Hepatocyte (in vitro differentiated cells): ENCODE results near the gene PTN. TPM values are rescaled to one million over a fixed set of nuclear protein-coding genes. Genes with fewer than 3 reads are reported as not detected.
A peak's percentile ranks its signal among the peaks of the same experiment; 100 is the strongest.

Source experiments
- DNase-seq: peaks from one replicate; pipeline ENCODE4 v3.0.0-alpha.2; 2016; ENCODE audit warnings: low spot score
- H2AFZ ChIP-seq: fragments of 200-600 bp; sonication (generic); 2 replicates; pipeline ENCODE4 v1.6.0; 2016; ENCODE audit warnings: antibody characterized with exemption, mild to moderate bottlenecking
- H3K27ac ChIP-seq: fragments of 200-600 bp; sonication (generic); 2 replicates; pipeline ENCODE4 v1.5.1; 2016; ENCODE audit warnings: mild to moderate bottlenecking
- H3K27me3 ChIP-seq: fragments of 200-600 bp; sonication (generic); 2 replicates; pipeline ENCODE4 v1.6.1; 2016
- H3K36me3 ChIP-seq: fragments of 200-600 bp; sonication (generic); replicated peaks from 2 replicates; pipeline ENCODE4 v1.5.1; 2016; ENCODE audit warnings: low read depth; ENCODE audit not compliant: insufficient read depth
- H3K4me1 ChIP-seq: fragments of 200-600 bp; sonication (generic); 2 replicates; pipeline ENCODE4 v1.5.1; 2016; ENCODE audit warnings: mild to moderate bottlenecking, moderate library complexity; ENCODE audit not compliant: insufficient read depth
- H3K4me2 ChIP-seq: fragments of 200-600 bp; sonication (generic); 2 replicates; pipeline ENCODE4 v1.6.0; 2016
- H3K4me3 ChIP-seq: fragments of 200-600 bp; sonication (generic); 2 replicates; pipeline ENCODE4 v1.5.1; 2016; ENCODE audit warnings: mild to moderate bottlenecking
- H3K79me2 ChIP-seq: fragments of 200-600 bp; sonication (generic); 2 replicates; pipeline ENCODE4 v1.6.0; 2017; ENCODE audit warnings: mild to moderate bottlenecking
- H3K9me2 ChIP-seq: fragments of 200-600 bp; sonication (generic); replicated peaks from 2 replicates; pipeline ENCODE4 v1.6.0; 2017; ENCODE audit warnings: mild to moderate bottlenecking; ENCODE audit not compliant: insufficient read depth
- H3K9me3 ChIP-seq: fragments of 200-600 bp; sonication (generic); 2 replicates; pipeline ENCODE4 v1.5.1; 2016; ENCODE audit warnings: low read depth, mild to moderate bottlenecking
- H4K20me1 ChIP-seq: fragments of 200-600 bp; sonication (generic); 2 replicates; pipeline ENCODE4 v1.6.0; 2016; ENCODE audit warnings: mild to moderate bottlenecking; ENCODE audit not compliant: insufficient read depth, poor library complexity, severe bottlenecking
- EZH2 ChIP-seq: fragments of 200-600 bp; sonication (generic); IDR thresholded peaks from 2 replicates; pipeline ENCODE4 v1.6.1; 2016; ENCODE audit warnings: antibody characterized with exemption, mild to moderate bottlenecking, borderline replicate concordance
- EZH2phosphoT487 ChIP-seq: fragments of 200-600 bp; sonication (generic); IDR thresholded peaks from one replicate; pipeline ENCODE4 v1.6.1; 2018; ENCODE audit warnings: antibody characterized with exemption, mild to moderate bottlenecking, low read depth, moderate library complexity; ENCODE audit not compliant: unreplicated experiment, severe bottlenecking
- WGBS: methylation state at CpG from one replicate; pipeline ENCODE4 v1.1.6; 2016; ENCODE audit warnings: low lambda C conversion rate; ENCODE audit errors: missing lambda C conversion rate; 5-methylcytosine and 5-hydroxymethylcytosine counted together
- polyA plus RNA-seq: library from polyadenylated mRNA; unstranded; fragments of >200 nt; fragmentation: Nextera tagmentation; extraction: Ambion mirVana; gene quantifications from 2 replicates; pipeline ENCODE4 v1.2.1, GENCODE V29; 2016
- total RNA-seq: library from RNA; depleted of rRNA; stranded (reverse); fragments of >200 nt; gene quantifications from 2 replicates; pipeline ENCODE4 v1.2.3, GENCODE V29; 2014
- TF ChIP-seq, protein P1 (sequence below): fragments of 200-600 bp; sonication (generic); IDR thresholded peaks from 2 replicates; pipeline ENCODE4 v1.5.1; 2016; ENCODE audit warnings: antibody characterized with exemption, mild to moderate bottlenecking; ENCODE audit not compliant: poor library complexity

The PTN gene
- total and polyA plus RNA-seq, 2 experiments from 2014 or later: 50.8 to 66.9 TPM

DNA sequence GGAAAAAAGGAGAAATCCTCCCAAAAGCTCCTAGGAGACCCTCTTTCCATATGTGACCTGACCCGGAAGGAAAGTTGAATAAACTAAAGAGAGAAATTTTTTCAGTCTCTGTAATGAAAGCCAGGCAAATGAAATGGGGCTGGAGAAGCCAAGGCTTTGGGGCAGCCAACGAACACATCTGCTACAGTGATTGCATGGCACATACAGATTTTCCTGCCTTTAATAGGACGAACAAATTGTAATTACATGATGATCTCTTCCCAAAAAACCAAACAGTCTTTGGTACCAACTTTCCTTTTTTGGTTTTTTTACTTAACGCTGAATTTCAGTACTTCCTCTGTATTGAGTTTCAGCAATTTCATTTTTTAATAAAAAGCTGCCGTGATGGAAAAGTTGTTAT lies 23.5 kb upstream of the PTN start:
- Histone ChIP-seq H4K20me1 (no peaks in the 10 kb centered on the region), H3K27me3 (no peaks in the 10 kb centered on the region), H3K4me3 (no peak overlapping the region), H3K4me2 (no peak overlapping the region), H3K36me3 (no peaks in the 10 kb centered on the region), H3K27ac (no peak overlapping the region), H3K79me2 (no peaks in the 10 kb centered on the region), H3K4me1 (no peaks in the 10 kb centered on the region), H2AFZ (no peak overlapping the region), H3K9me2 (no peaks in the 10 kb centered on the region), H3K9me3 (no peaks in the 10 kb centered on the region)
- DNase-seq: no peak
- TF ChIP-seq EZH2: no peak
- TF ChIP-seq, protein P1, sequence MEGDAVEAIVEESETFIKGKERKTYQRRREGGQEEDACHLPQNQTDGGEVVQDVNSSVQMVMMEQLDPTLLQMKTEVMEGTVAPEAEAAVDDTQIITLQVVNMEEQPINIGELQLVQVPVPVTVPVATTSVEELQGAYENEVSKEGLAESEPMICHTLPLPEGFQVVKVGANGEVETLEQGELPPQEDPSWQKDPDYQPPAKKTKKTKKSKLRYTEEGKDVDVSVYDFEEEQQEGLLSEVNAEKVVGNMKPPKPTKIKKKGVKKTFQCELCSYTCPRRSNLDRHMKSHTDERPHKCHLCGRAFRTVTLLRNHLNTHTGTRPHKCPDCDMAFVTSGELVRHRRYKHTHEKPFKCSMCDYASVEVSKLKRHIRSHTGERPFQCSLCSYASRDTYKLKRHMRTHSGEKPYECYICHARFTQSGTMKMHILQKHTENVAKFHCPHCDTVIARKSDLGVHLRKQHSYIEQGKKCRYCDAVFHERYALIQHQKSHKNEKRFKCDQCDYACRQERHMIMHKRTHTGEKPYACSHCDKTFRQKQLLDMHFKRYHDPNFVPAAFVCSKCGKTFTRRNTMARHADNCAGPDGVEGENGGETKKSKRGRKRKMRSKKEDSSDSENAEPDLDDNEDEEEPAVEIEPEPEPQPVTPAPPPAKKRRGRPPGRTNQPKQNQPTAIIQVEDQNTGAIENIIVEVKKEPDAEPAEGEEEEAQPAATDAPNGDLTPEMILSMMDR: no peak
- WGBS: 87% methylated on average over 5 of the region's 5 CpGs

DNA sequence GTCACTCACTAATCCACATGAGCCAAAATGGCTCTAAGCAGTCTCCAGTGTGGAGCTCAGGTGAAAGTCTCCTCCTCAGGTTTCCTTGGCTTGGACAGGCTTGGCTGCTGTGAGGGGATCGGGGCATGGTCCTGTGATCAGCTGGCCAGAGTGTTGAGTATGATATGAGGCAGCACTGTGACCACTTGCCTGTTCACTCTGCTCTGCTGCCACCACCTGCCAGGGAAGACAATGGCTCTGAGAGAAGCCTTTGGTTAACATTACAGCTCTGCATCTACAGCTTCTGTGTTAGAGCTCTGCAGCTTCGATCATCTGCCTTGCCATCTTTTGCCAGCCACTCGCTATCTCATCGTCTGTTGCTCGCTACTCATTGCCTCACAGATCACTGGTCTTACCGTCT lies 20.1 kb upstream of the PTN start:
- no peak for DNase-seq
- H2AFZ ChIP-seq: no peak overlapping the region
- WGBS: 96% methylated on average over 6 of the region's 6 CpGs

DNA sequence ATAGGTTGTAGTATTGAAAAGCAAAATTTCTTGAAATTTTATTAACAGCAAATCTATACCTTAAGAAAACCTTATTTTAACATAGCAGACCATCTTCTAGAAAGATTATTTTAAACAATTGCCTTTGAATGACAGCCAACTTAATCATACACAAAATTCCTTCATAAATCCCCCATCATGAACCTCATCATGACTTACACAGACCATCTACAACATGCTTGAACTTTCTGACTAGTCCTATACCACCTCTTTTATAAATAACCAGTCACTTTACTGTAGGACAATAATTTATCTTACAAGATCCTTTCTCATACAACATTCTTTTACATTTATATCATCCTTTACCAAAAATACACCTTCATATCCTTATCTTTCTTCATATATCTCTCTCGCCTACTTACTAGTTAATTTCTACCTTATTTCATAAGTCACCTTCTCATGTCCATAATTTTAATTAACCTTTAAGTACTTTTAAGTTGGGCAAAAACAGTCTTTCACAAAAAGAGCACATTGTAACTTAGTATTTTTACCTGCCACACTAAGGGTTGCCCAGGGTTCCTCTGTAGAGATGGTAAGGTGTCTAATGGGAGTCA lies 16.6 kb upstream of the PTN start:
- no peak overlapping the region for H3K4me2 ChIP-seq
- no peak overlapping the region for H3K4me3 ChIP-seq
- no peaks in the 10 kb centered on the region for H3K79me2 ChIP-seq
- no peak overlapping the region for H3K27ac ChIP-seq
- no peak overlapping the region for H2AFZ ChIP-seq
- TF ChIP-seq EZH2: no peak
- TF ChIP-seq, protein P1: no peak
- no peak for TF ChIP-seq EZH2phosphoT487
- H3K9me3 ChIP-seq: no peaks in the 10 kb centered on the region
- H3K9me2 ChIP-seq: no peaks in the 10 kb centered on the region
- H3K27me3 ChIP-seq: no peaks in the 10 kb centered on the region
- H3K4me1 ChIP-seq: no peaks in the 10 kb centered on the region
- H3K36me3 ChIP-seq: no peaks in the 10 kb centered on the region
- no peaks in the 10 kb centered on the region for H4K20me1 ChIP-seq
- no peak for DNase-seq
- 88% methylated on average over 1 of the region's 1 CpG for WGBS

More for the DNA sequence above, 20.1 kb upstream of the PTN start:
- H4K20me1 ChIP-seq: no peaks in the 10 kb centered on the region
- no peaks in the 10 kb centered on the region for H3K9me2 ChIP-seq
- H3K27ac ChIP-seq: no peak overlapping the region
- H3K9me3 ChIP-seq: no peaks in the 10 kb centered on the region
- H3K4me1 ChIP-seq: no peaks in the 10 kb centered on the region
- H3K4me3 ChIP-seq: no peak overlapping the region
- H3K36me3 ChIP-seq: no peaks in the 10 kb centered on the region
- no peaks in the 10 kb centered on the region for H3K27me3 ChIP-seq
- TF ChIP-seq, protein P1: no peak
- TF ChIP-seq EZH2 (no peak), EZH2phosphoT487 (no peak)
- H3K79me2 ChIP-seq: no peaks in the 10 kb centered on the region
- no peak overlapping the region for H3K4me2 ChIP-seq

DNA sequence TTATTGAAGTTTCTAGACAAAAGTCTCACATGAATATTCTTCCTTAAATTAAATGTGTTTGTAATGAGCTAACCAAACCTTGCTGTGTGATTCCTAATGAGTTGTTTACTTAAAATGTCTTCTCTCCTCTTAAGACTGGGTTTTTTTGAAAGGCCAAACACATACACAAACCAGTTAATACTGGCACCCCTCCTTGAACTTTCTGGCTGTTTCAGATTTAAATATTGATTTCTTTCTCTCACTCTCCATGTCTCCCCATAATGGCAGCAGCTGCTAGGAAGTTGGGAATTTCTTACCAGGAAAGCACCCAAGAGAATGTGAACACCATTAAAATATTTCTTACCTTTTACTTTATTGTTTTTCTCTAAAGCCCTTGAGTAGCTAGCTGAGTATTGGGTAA lies 11.4 kb upstream of the PTN start:
- Histone ChIP-seq H3K9me3 (no peaks in the 10 kb centered on the region), H3K27me3 (no peaks in the 10 kb centered on the region), H3K79me2 (no peaks in the 10 kb centered on the region), H2AFZ (no peak overlapping the region), H3K4me1 (no peaks in the 10 kb centered on the region), H3K4me3 (no peak overlapping the region), H3K4me2 (no peak overlapping the region), H3K27ac (peak overlapping the region; percentile 54), H3K36me3 (no peaks in the 10 kb centered on the region), H3K9me2 (no peaks in the 10 kb centered on the region), H4K20me1 (no peaks in the 10 kb centered on the region)
- DNase-seq: no peak
- no peak for TF ChIP-seq EZH2
- TF ChIP-seq, protein P1: no peak
- TF ChIP-seq EZH2phosphoT487: no peak
